Right renal cortex interstitium (tissue), 3 donors: Measurements from ENCODE around the gene YWHAH. TPM values are rescaled to one million over a fixed set of nuclear protein-coding genes. Genes with fewer than 3 reads are reported as not detected.
A peak's percentile ranks its signal among the peaks of the same experiment; 100 is the strongest.

ENCODE experiments used
- DNase-seq, 3 donors: peaks; one replicate each; pipeline ENCODE4 v3.0.0-alpha.2; 2013; ENCODE audit warnings: low read depth in 3 of 3, low spot score in 2 of 3
- polyA plus RNA-seq, 3 donors: library from polyadenylated mRNA; unstranded; fragments of 120-200 nt; gene quantifications; one replicate each; pipeline ENCODE4 v1.2.1, GENCODE V29; 2013; ENCODE audit not compliant: insufficient read length in 3 of 3

YWHAH gene
- polyA plus RNA-seq, 3 donors = 137 to 148 (median 143) TPM

DNA sequence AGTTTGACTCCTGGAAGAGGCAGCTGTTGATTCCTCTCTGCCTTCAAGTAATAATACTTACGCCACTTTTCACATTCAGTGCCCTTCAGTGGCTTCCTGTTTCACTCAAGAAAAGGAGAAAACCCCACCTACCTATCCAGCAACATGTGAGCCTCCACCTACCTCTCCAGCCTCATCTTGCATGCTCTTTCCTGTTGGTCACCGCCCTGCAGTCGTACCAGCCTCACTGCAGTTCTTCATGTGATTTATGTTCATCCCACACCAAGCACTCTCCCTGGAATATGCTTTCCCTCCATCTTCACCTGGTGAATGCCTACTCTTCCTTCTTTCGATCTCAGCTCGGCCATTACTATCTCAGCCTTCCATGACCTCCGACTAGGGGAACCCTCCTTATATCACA lies 21.8 kb upstream of the YWHAH start:
- no peak for DNase-seq

DNA sequence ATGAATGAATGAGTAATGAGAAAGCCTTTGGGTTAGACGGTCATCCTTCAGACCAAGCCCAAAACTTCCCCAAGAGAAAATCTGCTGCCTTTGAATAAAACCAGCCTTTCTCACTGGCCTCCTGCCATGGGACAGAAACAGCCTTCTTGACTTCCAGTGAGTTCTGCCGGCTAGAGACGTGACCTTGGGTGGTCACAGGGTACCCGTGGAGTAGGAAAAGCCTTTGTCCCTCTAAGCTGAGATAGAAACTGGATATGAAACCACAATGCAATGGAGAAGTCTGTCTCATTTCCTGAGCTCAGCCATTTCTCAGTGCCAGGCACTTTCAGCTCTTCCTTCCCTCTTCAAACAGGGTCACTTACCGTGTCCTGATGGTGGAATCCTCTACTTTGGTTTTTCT lies 21.2 kb upstream of the YWHAH start:
- DNase-seq = no peak

DNA sequence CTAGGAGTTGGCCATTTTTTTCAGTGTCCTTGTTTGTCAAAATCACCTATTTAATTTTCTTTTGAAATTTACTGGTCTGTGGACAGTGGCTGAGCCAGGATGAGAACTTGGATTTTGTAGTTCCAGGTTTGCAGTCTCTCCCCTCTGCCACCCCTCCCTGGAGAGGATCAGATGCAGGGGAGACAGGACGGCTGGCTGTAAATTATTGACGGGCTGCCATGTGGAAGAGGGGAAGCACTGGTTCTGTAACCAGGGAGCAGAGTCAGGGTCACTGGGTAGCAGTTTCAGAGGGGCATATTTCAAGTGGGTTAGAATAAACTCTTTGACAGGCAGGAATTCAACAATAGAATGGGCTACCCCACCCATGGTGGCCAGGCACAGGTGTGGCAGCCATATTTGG lies 20.6 kb upstream of the YWHAH start:
- DNase-seq = no peak

DNA sequence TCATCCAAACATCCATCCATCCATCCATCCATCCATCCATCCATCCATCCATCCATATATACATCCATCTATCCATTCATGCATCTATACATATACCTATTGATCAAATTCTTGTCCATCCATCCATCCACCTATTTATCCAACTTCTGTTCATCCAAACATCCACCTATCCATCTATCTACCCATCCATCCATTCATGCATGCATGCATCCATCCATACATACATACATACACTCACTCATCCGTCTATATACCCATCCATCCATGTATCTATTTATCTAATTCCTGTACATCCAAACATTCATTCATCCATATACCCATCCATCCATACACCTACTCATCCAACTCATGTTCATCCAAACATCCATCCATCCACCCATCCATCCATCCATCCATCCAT lies 19.3 kb upstream of the YWHAH start:
- DNase-seq = no peak

DNA sequence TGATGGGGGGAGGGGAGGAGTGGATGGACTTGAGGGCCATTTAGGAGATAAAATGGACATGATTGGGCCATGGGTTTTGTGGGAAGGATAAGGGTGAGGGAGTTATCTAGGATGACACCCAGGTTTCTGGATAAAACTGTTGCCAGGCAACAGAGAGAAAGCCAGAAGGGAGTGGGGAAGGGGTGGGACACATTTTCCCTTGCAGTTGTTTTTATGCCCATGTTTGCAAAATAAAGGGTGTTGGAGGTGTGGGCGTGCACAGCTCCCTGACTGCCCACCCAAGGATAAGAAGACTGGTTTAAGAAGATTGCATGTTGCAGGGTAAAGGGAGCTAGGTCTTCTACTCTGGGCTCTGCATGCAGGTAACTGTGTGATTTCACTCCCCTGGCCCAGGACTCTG lies 18.3 kb upstream of the YWHAH start:
- DNase-seq = no peak

DNA sequence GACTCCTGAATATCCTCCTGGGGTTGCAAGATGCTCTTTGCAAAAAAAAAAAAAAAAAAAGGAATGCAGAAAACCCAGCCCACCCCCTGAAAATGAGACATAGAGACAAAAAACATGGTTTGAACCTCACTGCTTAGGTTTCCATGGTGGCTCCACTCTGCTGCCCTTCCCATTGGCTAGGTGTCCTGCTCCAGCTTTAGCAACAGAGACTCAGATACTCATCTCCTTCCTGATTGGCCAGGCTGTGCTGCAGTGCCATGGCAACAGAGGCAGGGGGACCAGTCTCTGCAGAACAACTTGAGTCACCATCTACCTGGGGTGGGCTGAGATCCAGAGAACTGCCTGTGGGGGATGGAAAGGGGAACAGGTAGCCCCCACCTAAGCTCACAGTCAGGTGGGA lies 17.4 kb upstream of the YWHAH start:
- DNase-seq = no peak

DNA sequence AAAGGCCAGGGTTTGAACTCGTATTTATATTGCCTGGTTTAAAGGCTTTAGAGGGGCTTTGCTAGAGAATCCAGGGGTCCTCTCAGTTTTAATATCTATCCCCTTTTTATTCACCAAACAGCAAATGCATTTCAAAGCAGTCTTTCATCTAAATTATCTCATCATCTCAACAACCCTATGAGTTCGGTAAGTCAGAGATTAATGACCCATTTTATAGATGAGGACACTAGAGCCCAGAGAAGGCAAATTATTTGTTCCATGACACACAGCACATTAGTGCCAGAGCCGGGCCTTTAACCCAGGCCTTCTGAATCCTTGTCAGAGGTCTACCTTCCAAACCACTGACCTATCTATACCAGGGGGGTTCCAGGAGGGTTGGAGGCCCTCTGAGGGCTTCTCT lies 16.8 kb upstream of the YWHAH start:
- DNase-seq = no peak

DNA sequence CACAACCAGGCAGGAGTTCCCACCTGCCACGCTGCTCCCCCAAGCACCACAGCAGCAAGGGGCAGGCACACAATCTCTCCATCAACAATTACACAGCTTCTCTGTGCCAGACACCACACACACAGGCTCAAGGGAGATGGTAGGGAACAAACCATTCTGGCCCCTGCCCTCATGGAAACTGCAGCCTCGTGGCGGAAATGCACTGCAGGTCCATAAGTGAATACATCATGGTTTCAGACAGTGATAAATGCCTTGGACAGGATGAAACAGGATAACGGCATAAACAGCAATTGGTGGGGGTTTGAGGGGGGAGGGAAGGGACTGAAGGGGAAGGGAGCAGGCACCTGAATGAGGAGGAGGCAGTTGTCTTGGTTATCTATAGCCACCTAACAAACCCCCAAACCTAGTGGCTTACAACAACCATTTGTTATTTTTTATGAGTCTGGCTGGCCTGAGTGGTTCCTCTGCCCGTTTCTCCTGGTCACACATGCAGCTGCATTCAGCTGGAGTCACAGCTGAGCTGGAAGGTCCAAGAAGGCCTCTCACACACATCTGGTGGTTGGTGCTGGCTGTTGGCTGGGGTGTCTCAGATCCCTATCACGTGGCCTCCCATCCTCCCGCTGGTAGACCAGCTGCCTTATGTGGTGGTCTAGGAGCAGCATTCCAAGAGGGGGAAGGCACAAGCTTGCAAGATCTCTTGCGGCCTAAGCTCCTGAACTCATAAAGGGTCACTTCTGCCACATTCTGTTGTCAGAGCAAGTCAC lies 15.0 kb upstream of the YWHAH start:
- peak in 2 of 3 donors; percentile 48 to 72 for DNase-seq

DNA sequence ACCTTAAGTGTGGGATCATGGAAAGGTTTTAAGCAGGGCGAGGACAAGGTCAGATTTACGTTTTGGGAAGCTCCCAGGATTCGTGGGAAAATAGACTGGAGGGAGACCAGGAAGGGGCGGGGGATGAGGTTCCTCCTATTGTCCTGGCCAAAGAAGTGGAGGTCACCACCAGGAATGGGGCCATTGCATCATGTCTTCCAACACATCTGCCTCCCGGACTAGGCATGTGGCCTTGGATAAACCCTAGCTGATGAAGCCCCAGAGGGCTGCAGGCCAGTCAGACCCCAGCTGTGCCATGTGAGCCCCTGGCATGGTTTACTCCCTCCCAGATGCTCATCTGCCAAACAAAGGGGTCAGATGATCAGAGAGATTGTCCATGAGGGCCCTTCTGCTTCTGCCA lies 11.5 kb upstream of the YWHAH start:
- DNase-seq = no peak

DNA sequence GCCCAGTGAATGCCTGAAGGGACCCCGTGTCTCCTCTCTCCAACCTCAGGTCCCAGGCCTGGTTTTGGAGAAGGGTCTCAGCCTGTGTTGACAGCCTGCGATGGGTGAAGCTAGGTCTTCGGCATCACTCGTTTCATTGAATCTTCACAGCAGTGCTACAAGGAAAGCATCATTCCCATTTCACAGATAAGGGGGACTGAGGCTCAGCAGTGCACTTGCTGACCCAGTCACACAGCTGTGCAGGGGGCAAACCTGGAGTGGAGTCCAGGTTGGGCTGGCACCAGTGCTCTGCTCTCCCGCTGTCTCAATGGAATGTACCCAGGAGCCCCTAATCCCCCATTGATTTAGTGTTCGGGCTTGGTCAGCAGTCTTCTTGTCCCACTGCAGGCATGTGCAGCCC lies 10.9 kb upstream of the YWHAH start:
- DNase-seq = no peak

DNA sequence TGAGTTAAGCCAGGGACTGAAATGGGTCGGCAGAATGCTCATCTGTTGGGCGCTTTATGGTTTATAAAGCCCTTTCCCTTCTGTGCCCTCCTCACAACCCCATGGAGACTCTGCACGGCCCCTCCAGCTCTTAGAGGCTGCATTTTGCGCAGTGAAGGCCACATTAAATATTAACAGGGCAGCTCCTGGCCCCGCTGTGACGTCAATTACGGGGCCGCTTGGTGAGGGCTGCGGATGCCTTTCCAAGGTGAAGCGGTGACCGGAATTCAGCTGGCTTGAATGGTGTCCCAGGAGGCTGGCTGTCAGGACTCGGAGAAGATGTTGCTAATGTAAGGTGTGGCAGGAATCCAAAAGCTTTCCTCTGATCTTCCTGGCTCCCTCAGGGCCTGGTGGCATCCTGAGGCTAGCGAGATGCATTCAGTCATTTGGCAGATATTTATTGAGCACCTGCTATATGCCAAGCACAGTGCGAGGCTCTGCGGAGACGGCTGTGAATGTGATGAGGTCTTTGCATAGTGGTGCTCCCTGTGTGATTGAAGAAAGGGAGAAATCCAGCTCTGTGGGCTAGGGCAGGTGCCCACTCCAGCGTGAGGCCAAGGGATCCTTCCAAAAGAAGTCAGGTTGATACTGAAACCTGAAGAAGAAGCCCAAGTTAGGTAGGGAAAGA lies 10.4 kb upstream of the YWHAH start:
- DNase-seq = no peak

DNA sequence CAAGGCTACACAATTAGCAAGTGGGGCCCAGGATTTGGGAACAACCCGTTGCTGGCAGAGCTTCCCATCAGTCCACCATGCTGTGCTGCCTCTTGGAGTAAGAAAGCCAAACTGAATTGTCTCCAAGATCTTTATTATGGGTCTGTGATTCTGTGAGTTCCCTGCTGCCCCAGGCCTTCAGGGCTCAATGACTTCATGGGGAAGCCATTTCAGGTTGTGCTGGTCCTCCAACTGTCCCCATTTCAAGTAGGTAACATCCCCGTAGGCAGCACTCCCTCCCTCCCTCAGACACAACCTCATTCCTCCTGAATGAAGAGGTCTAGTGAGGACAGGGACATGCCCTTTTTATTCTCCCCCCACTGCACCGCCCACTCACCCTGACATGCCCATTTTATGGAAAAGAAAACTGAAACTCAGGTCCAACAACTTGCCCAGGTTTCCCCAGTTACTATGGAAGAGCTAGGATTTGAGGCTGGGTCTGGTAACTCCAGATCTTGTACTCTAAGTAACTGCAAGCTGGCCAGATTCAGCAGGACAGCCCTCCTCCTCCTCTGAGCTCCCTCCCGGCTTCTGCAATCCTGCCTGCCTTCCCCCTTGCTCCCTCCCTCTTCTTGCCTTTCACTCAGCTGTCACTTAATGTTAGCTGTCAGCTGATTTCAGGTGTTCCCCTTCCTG lies 8.2 kb upstream of the YWHAH start:
- DNase-seq = no peak

DNA sequence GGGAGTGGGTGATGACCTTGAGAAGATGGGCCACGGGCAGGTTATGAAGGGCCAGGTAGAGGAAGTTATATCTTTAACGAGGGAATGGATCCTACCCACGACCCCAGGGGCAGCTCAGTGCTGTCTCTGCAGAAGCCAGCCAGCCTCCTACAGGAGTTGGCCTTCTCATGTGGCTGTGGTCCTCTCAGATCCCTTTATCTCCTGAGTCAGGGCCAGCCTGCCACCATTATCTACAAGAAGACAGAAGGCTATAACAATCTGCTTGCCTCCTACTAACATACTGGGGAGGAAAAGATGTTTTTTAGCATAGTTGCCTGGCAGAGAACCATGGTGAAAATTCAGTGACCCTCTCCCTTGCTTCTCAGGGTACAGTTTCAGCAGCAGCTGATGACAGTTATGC lies 7.0 kb upstream of the YWHAH start:
- no peak for DNase-seq

DNA sequence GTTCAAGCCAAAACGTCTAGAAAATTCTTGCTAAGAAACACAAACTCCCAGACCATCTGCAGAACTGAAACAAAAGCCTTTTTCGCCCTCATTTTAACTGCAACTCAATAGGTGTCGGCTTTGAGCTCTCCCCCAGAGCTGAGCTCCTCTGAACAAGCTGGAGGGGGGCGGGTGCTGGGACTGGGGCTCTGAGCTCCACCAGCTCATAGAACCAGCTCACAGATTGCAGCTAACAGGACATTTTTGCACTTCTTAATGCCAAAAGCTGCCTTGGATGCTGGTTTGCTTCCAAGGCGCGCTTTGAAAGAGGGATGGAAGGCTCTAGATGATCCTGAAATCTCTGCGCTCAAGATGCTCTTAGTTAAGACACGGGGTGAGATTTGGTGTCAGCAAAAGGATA lies 6.0 kb upstream of the YWHAH start:
- no peak for DNase-seq

DNA sequence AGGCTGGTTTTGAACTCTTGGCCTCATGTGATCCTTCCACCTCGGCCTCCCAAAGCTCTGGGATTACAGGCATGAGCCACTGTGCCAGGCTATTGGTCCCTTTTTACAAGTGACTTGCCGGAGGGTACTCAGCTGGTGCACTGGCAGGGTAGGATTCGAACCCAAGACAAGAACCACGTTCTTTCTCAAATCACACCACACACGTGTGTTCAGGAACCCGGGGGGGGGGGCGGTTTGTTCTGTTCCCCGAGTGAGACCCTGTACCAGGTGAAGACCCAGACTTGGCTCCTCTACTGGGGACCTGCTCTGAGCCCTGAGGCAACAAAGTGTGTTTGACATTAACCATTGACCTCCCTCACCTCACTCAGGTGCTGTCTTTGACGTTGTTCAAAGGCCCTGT lies 3.8 kb upstream of the YWHAH start:
- DNase-seq = no peak

DNA sequence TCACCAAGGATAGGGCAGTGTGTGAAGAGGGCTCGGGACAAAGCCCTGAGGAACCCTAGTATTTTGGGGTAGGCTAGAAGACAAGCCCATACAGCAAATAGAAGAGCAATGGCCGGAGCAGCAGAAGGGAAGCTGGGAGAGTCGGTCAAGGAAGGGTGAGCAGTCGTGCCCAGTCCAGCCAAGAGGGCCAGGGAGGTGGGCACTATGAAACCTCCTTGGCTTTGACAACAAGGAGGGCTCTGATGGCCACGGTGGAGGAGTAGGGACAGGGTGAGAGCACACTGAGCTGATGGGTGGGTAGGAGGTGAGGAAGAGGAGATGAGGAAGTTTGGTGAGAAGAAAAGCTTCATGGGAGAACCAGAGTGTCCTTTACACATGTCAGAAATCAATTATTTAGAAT lies 2.2 kb upstream of the YWHAH start:
- DNase-seq = no peak

DNA sequence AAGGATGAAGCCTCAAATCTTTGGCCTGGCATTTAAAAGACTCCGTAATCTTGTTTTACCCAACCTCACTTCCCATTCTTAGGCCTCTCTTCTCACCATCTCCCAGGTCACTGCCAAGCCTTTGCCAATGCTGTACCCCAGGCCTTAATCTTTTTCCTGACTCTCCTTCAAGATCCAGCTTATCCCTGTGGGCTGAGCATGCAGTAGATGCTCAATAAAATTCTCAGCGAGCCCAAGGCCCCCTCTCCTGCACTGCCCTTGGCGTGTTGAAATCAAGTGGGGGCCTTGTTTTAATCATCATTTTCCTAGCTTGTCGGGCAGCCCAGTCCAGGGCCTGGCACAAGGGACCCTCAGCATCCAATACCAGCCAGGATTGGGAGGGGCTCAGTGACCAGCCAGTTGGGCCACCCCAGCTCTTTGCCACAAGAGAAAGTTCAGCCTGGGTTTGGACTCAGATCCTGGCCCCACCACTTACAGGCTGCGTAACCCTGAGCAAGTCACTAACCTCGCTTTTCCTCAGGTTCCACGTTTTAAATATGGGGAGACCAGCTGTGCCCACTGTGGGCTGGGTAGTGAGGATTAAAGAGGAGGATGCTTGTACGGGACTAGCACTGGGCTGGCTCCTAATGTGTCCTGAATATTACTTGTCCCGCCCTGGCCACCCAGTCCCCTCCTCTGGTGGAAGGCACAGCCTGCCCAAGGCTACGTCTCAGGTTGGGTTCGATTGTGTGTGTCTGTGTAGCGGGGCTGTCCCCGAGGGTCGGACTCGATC lies 943 bp upstream of the YWHAH start:
- no peak for DNase-seq

DNA sequence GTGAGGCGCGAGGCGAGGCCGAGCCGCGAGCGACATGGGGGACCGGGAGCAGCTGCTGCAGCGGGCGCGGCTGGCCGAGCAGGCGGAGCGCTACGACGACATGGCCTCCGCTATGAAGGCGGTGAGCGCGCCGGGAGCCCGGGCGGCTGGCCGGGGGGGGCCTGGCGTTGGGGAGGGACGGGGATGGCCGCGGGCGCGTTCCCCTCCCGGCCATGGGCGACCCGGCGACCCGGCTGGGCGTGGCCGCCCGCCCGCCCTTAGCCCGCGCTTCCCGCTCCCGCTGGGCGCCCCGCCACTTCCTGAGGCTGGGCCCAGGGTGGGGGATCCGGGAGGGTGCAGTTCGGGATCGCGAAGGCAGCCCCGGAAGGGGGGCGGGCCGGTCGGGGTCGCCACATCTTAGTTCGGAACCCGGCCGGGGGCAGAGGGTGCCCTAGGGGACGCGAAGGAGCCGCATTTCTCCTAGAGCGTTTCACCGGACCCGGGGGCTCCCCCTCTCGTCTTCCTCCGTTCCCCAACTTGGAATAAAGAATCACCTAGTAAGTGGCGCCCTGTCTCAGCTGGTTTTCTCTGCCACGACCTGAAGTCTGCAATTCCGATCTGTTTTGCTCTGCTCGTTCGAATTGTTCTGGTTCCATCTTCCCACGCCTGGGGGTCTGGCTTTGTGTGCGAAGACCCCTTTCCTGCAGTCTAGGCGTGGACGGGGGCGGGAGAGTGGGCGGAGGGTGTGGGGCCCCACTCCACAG lies 536 bp downstream of the YWHAH start:
- no peak for DNase-seq

DNA sequence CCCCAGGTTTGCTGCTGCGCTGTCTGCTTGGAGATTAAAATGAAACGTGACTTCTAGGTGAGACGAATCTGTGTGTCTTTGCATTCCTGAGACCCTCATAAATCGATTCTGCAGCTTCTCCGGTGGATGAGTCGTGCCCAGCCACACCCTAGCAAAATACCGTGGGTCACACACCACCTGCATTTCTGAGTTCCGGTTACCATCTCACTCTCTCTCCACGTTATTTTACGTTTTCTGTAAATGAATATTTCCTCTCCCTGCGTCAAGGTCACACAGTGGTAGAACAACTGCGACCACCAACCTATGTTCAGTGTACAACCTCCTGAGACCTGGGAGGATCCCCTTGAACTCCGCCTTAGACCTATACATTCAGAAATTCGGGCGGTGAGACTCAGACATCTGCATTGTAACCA lies 1.1 kb downstream of the YWHAH start:
- DNase-seq = no peak

DNA sequence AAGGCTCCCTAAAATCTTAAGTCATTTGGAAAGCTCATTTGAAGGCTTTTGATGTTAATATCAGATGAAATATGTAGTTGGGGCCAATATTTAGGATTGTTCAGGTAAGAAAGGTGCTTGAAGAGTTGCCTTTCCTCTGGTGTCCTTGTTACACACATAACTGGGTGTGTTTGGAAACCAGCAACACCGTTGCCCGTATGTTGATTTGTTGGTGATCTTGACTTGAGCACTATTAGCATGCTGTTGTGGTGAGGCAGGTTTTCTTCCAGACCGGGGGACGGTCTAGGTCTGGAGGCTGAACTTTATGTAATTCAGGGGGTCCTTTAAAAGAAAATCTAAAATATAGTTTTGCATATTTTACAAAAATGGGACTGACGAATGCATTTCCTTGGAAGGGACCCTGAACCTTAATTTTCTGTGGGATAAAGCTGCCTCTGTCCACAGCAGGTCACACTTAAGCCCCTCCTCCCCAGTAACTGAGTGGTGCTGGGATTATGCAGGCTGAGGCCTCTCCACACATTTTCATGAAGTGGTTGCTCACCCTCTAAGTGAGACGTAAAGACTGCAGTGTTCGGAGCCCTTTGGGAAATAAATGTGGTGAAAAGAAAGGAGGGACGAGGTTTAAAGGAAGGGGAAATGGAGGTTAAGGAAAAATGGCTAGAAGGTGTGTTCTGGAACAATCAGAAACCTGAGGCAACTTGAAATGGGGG lies 1.8 kb downstream of the YWHAH start:
- no peak for DNase-seq
